Tongue (tissue), 2 donors: ENCODE measurements around the gene WNT5A. TPM values are rescaled to one million over a fixed set of nuclear protein-coding genes. Genes with fewer than 3 reads are reported as not detected.
A peak's percentile ranks its signal among the peaks of the same experiment; 100 is the strongest.

ENCODE experiments used
- DNase-seq: peaks from one replicate; pipeline ENCODE4 v3.0.0-alpha.2; 2015
- total RNA-seq: library from RNA; depleted of rRNA; stranded (reverse); fragments of >200 nt; gene quantifications from one replicate; pipeline ENCODE4 v1.2.3, GENCODE V29; 2014

WNT5A gene
- total RNA-seq, 1 donor from 2014 or later, result 45.7 TPM

GRCh38 chr3:55481744-55482495 is 5.2 kb downstream of the WNT5A start:
- no peak for DNase-seq

- DNase-seq, result peak; percentile 38
Measured at GRCh38 chr3:55480911-55481743, 6.0 kb downstream of the WNT5A start.

GRCh38 chr3:55477306-55478303 is 9.5 kb downstream of the WNT5A start:
- DNase-seq, result no peak

- DNase-seq, result no peak
Measured at GRCh38 chr3:55476515-55476914, 10.6 kb downstream of the WNT5A start.

GRCh38 chr3:55474213-55474632 is 12.9 kb downstream of the WNT5A start:
- DNase-seq, result no peak

- no peak for DNase-seq
Measured at GRCh38 chr3:55473788-55474187, 13.3 kb downstream of the WNT5A start.

- no peak for DNase-seq
Measured at GRCh38 chr3:55471522-55472280, 15.4 kb downstream of the WNT5A start.

- DNase-seq, result no peak
Measured at GRCh38 chr3:55471084-55471483, 16.0 kb downstream of the WNT5A start.

GRCh38 chr3:55469957-55470526 is 17.1 kb downstream of the WNT5A start:
- no peak for DNase-seq

- no peak for DNase-seq
Measured at GRCh38 chr3:55468251-55468650, 18.9 kb downstream of the WNT5A start.

GRCh38 chr3:55467099-55467498 is 20.0 kb downstream of the WNT5A start:
- peak; percentile 46 for DNase-seq

DNA sequence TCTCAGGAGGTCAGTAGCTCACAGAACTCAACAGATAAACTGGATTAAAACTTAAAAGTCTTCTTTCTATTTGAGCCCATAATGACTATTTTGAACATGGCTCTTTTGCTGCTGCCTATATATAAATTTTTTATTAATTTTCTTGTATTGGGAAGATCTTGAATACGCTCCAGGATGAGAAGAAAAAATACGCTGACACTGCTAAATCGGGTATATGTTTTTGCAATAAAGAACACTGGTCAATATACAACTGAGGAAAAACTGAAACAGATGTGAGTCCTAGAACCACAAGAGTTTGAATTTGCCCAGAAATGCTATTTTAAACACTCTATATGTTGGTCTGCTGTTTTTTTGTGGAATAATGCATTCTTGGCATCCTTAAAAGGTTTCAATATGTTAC is 20.6 kb downstream of the WNT5A start:
- DNase-seq, result no peak

DNA sequence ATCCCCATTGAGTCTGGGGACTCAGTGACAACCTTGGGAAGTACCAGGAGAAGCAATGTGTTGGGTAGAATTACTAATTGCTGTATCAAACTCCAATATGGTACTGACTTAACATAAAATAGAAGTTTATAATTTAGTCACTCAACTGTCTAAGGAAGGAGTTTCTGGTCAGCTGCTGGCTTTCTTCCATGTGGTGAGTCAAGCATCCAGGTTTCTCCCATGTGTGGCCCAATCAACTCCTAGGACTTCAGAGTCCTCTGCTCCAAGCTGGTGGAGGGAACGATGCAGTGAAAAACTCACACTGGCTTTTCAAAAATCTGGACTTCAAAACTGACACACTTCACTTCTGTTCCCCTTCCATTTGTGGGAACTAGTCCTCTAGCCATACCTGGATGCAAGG is 25.2 kb downstream of the WNT5A start:
- no peak for DNase-seq

DNA sequence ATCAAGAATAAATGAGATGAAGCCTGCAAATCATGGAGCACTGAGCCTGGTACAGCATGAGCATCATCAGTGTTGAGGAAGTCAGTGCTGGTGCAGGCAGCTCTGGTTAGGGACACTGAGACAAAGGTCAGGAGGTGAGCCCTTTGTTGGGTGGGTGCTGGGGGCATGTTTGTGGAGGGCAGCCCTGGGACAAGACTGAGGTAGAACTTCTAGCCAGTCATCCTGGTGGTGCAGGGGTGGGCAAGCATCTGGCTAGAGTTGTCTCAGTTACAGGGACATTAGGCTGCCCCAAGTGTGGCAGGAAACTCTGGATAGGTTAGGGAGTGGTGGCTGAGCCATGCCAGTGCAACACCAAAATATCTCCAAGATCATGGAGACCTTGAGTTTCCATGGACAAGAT is 27.3 kb downstream of the WNT5A start:
- DNase-seq, result no peak

GRCh38 chr3:55458181-55458790 is 28.8 kb downstream of the WNT5A start:
- no peak for DNase-seq

DNA sequence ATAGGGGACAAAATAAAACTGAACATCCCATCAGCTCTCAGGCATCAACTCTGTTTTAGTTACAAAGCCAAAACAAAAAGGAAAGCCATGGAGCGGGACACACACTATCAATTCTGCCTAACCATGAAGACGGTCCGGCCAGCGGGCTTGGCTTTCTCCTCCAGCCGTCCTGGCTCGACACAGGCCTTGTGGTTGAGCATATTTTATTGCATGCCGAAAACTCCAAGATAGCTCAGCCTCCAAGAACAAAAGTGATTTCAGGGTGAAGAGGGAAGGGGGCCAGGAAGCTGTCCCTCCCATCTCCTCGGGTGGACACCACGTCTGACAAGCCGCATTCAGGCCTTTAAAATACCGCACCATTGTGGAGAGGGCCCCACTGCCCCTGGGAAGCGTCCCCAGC is 31.2 kb downstream of the WNT5A start:
- DNase-seq, result no peak

DNA sequence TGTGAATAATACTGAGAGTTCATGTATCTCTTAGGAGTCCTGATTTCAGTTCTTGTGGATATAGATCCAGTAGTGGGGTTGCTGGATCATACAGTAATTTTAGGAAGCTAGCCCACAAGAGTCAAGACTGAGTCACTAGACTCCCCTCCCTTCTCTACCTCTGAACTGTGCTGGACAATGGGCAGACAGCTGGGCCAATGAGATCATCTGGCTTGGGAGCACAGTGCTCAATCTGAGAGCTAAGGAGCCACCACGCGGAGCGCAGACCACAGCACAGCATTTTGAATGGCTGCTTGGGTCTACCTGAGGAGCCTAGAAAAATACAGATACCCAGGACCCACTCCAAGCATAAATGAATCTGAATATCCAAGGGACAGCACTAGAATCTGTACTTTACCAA is 32.5 kb downstream of the WNT5A start:
- DNase-seq, result no peak

GRCh38 chr3:55453886-55454496 is 33.1 kb downstream of the WNT5A start:
- DNase-seq, result no peak

DNA sequence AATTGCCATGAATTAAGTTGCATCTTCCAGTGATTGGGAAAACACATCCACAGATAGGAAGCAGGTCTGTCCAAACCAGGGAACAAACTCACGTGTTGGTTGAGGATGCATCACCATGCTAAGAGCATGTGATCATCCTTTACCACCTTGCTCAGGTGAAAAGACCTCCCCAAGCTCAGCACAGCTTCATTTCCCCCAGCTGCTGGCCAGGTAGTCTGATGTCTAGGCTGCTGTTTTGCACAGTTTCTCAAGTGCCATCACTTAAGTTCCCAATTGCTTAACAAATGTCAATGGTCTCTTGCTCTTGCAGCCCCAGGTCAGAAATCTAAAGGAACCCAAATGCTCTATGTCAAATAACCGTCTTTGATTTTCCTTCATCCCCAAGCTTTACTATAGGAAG is 34.2 kb downstream of the WNT5A start:
- DNase-seq, result no peak

DNA sequence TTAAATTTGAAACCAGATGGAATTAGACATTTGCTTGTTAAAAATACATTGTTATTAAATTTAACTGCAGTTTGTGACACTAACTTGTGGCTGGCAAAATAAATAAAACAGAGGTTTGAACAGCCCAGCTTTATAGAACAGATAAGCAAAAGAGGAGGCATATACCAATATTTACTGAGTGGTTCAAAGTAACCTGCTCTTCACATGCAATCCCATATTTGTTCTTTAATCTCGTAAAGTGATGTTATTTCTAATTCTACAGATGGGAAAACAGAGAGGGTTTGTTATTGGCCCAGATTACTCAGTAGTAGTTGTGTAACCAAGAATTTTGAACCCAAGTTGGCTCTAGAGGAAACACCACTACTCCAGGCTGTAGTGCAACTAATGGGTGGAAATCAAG is 37.6 kb downstream of the WNT5A start:
- DNase-seq, result no peak
